HG02870 (cell line): ENCODE measurements around the gene CENPF.
"Not testable (repeated sequence)": the region's sequence is repeated elsewhere in the genome, so short reads cannot be mapped to it uniquely, and the experiment has no call there.

Experiments used
- ATAC-seq: cut with Tn5 transposase; IDR thresholded peaks from one replicate; pipeline ENCODE4 v1.9.1; 2021; ENCODE audit warnings: mild to moderate bottlenecking, moderate library complexity; ENCODE audit not compliant: unreplicated experiment

The CENPF gene

DNA sequence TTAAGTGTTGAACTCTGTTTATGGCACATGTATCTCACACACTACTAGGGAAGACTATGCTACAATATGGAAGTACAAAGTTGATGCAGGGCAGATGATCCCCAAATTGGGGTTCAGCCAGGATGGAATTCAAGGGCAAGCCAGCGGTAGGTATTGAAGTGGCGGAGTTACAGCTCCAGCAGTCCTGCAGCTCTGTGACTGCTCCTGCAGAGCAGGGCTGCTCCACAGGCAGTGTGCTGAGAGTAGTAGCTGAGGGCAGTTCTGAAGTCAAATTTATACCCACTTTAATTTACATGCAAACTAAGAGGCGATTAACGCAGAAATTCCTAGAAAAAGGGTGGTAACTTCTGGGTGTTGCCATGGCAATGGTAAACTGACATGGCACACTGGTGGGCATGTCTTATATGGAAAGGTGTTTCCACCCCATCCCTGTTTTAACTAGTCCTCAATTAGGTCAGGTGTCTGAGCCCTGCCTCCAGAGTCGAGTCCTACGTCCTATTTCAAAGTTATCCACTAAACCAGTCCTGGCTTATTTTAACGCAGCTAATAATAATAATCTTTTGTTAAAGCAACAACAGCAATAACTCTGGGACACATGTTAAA, 20.6 kb upstream of the CENPF start:
- ATAC-seq: no peak

DNA sequence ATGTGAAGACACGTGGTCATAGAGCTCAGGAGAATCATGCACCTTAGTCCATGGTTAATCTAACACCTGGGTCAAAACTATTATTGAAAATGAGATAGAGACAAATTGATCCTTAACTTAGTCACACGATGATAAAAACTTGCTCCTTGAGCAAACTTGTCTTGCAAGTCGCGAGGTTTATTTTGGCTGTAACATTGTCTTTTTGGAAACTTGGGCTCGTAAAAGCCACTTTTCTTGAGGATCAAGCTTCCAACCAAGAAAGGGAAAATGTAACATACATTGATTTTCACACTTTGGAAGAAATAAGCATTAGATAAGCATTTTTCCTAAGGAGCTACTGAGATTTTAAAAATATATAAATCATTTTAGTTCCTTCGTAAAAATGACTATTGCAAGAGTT, 19.9 kb upstream of the CENPF start:
- no peak for ATAC-seq

DNA sequence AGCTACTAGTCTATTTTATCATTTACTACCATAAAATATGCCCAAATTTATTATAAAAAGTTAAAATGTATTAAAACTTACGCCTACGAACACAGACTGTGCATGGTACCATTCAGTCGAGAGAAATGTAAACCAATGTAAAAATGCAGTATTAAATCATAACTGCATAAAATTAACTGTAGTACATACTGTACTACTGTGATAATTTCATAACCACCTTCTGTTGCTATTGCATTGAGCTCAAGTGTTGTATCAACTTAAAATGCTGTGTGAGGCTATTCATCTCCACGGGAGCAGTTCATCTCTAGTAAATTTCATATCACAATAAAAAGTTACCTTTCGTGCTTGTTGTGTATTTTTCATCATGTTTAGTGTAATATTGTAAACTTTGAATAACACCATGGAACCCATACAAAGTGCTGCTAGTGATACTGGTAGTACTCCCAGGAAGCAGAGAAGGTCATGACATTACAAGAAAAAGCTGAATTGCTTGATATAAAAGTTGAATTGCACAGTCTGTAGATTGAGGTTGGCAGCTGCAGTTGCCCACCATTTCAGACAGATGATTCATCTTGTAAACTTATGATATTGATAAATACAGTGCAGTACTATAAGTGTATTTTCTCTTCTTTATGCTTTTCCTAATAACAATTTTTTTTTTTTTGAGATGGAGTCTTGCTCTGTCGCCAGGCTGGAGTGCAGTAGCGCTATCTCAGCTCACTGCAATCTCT, 19.0 kb upstream of the CENPF start:
- no peak for ATAC-seq

DNA sequence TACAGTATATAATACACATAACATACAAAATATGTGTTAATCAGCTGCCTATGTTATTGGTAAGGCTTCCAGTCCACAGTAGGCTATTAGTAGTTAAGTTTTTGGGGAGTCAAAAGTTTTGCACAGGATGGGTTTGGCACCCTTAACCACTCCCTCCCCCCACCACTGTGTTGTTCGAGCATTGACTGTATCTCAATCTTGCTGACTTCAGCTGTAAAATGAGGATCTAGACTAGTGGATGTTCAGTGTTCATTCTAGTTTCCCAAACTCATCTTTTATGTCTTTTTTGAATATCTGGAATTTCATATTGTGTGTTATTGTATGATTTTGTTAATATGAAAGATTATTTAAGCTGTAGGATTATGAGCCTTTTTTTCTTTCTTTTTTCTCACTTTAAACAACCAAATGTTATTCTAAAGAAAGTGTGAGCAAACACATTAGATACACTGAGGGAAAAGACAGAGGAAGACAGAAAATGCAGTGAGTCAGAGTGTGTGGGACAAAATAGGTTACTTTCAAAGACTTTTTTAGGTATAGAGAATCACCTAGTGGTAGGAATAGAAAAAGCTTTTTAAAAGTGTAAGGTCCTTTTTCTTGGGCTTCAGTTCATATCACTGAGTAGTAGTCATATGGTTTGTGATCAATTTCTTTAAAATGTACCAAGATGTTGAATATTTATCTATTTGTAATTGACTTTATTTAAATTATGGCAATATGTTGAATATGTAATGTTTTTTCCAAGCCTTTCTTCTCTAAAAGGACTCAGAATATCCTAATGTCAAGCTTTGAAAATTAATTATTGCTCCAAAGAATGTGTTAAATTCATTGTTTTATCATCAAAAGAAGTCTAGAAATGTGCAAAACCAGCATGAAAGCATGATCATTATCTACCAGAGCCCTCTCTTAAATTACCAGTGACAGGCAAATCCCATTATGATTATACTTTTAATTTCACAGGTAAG, 17.9 kb upstream of the CENPF start:
- ATAC-seq: peak; percentile 77

- no peak for ATAC-seq
Measured at GRCh38 chr1:214586621-214587020, 16.4 kb upstream of the CENPF start.

DNA sequence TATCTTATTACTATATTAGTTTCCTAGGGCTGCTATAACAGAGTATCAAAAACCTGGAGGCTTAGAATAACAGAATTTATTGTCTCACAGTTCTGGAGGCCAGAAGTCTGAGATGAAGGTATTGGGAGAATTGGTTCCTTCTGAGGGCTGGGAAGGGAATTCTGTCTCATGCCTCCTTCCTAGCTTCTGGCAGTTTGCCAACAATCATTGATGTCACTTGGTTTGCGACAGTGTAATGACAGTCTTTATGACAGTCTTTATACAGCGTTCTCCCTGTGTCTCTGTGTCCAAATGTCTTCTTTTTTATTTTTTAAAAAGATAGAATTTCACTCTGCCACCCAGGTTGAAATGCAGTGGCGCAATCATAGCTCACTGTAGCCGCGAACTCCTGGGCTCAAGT, 15.8 kb upstream of the CENPF start:
- ATAC-seq: no peak

- ATAC-seq: no peak
Measured at GRCh38 chr1:214588963-214589597, 13.9 kb upstream of the CENPF start.

- no peak for ATAC-seq
Measured at GRCh38 chr1:214590696-214591095, 12.3 kb upstream of the CENPF start.

GRCh38 chr1:214591918-214592317, 11.1 kb upstream of the CENPF start:
- ATAC-seq: not testable (repeated sequence)

- no peak for ATAC-seq
Measured at GRCh38 chr1:214593158-214593557, 9.8 kb upstream of the CENPF start.

DNA sequence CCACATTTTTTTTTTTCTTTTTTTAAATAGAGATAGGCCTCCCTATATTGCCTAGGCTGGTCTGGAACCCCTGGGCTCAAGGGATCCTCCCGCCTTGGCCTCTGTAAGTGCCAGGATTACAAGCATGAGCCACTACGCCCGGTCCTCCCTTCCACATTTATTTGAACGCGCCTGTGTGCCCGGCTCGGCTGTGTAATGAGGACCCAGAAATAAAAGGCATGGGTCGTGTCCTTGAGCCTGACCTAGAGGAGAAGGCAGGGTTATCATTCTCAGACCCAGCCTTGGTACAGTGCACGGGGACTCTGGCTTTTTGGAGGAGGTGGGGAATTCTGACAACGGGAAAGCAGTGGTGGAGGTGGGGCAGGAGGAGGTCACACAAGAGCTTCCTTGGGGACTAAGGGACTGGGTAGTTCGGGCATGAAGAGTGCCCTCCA, 841 bp downstream of the CENPF start:
- no peak for ATAC-seq

- ATAC-seq: no peak
Measured at GRCh38 chr1:214604523-214604922, 1.5 kb downstream of the CENPF start.

GRCh38 chr1:214605484-214605883, 2.5 kb downstream of the CENPF start:
- ATAC-seq: not testable (repeated sequence)

DNA sequence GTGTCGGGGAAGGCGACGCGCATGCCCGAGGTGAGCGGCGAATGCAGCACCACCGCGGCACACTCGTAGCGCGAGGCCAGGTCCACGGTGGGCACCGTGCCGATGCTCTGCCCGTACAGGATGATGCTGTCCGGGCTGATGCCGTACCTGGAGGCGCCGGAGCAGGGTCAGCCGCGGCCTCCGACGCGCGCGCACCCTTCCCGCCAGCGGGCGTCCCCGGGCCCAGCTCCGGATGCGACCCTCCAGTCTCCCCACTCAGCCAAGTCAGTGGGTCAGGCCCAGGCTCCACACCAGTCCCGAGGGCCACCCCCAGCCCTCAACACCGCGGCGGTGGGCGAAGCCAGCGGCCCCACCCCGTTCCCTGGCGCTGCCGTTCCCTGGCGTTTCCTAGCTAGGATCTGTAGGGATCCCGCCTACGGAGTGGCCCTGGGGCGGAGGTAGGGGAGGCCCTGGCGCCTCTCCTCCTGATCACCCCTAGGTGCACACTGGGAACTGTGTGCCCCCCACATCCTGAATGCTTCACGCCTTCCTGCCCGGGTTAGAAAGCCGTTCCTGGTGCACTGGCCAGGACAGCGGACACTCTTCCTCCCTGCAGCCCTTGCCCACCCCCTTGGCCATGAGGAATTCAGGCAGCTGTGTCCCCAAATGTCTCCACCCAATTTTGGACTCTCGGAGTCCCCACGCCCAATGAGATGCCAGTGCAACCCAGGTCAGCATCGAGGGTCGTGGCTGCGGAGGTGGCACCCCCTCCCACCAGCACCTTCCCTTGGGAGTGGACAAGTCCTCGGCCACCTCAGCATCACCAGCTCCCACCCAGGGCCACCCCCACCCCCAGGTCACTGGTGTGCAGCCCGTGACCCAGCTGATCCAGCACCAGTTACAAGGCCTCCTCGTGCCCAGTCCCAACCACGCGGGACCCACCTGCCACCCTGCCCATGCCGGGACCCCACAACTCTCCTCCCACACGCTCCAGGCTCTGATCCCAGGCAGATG, 3.2 kb downstream of the CENPF start:
- not testable (repeated sequence) for ATAC-seq

DNA sequence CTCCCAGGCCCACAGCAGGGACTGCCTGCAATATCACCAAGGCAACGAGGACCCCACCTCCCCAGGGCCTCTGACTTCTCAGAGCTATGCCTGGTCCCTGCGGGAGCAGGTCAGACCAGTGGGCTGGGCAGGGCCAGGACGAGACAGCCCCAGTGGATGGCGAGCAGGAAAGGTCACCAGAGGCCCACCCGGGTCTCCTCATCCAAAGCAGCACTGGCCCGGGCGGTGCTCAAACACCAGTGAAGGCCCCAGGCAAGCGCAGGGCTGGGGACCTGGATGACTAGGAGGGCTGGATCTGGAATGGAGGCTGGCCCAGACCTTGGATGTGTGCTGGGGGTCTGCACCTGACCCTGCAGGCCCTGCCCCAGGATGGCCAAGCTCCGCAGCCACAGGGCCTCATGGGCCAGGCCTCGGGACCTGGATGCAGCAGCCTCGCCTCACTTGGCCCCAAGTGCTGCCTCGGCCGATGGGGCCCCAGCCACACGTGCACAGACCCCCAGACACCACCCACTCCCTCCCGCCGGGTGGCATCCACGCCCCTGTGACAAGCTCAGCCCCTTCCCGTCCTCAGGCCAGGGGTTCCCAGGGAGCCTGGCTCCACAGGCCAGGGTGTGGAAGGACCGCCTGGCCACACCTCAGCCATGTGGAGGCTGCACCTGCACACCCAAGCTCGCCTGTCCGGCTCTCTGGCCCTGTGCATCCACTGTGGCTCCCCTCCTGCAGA, 4.7 kb downstream of the CENPF start:
- ATAC-seq: not testable (repeated sequence)

DNA sequence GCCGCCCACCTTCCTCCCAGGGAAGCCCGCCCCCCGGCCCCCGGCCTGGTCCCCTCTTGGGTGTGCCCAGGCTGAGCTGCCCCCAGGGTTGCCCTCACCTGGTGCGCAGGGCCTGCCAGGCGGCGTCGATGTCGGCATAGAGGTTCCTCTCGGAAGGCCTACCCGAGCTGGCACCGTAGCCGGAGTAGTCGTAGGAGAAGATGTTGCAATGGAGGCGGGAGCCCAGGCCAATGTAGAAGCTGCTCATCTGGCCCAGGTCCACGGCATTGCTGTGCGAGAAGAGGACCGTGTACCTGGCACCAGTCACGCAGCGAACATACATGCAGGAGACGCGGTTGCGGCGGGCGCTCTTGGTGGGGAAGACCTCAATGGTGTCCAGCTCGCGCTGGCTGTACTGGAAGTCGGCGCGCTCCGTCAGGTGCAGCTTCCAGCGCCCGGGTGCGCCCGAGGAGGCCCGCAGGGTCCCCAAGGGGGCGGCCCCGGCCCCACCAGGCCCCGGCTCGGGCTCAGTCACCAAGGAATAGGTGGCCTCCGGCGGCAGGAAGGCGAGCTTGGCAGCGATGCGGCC, 5.3 kb downstream of the CENPF start:
- ATAC-seq: not testable (repeated sequence)

DNA sequence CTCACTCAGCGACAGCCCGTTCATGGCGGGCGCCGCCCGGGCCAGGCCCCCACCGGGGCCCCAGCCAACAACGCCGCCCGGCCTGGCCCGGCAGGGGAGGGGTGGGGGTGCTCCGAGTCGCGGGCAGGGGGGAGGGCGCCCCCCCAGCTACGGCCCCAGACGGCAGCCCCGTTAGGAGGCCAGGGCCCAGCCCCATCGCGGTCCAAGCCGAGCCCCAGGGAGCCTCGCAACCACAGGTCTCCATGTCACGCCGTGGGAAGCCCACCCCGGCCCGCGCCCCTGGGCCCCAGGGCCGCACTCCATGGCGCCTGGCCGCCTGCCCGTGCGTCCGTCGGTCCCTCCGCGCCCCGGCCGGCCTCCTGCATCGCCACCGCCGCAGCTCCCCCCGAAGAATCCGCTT, 5.8 kb downstream of the CENPF start:
- not testable (repeated sequence) for ATAC-seq

DNA sequence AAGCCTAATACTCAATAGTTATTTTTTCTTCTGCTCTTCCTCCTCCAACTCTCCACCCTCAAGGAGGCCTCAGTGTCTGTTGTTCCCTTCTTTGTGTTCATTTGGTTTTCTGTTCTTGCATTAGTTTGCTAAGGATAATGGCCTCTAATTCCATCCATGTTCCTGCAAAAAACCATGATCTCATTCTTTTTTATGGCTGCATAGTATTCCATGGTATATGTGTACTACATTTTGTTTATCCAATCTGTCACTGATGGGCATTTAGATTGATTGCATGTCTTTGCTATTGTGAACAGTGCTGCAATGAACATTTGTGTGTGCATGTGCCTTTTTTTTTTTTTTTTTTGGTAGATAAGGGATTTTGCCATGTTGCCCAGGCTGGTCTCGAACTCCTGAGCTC, 6.7 kb downstream of the CENPF start:
- ATAC-seq: no peak

- ATAC-seq: not testable (repeated sequence)
Measured at GRCh38 chr1:214610136-214610535, 7.1 kb downstream of the CENPF start.
